Stromal cell of bone marrow (primary cell): ENCODE results near the gene SP9.
"Not testable (repeated sequence)": the region's sequence is repeated elsewhere in the genome, so short reads cannot be mapped to it uniquely, and the experiment has no call there.

ENCODE experiments used
- DNase-seq: peaks from one replicate; pipeline ENCODE4 v3.0.0-alpha.2; 2012; ENCODE audit warnings: low read depth

SP9 gene

DNA sequence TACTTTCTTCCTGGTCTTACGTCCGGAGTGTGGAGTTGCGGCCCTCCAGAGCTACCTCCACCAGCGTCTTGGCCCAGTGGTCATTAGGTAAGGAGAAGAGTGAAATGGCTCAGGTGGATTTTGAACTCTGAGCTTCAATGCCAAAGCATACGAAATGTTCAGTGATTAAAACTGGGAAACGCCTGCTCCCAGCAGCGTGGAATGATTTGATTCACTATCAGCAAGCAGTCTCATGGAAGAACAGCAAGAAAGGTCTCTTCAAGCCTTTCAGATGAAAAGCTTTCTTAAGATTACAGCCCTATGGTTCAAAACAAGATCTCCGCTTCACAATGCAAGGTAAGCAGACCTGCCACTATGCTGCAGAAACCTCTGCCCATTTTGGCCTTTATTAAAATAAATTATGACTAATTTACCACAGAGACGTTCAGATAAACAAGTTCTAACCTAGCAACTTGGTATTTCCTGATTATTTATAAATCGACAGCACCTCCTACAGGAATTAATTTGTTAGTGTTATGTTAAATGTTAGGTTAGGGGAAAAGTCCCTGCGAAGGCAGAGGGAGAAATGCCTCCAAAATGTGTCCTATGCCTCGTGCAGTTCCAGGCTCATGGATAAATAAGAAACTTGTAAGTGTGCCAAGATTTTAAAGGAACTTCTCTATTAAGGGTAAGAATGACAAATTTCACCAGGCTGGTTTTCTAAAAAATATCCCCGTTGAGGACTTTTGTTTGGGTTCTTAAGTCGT is 10.1 kb downstream of the SP9 start:
- DNase-seq, result no peak

DNA sequence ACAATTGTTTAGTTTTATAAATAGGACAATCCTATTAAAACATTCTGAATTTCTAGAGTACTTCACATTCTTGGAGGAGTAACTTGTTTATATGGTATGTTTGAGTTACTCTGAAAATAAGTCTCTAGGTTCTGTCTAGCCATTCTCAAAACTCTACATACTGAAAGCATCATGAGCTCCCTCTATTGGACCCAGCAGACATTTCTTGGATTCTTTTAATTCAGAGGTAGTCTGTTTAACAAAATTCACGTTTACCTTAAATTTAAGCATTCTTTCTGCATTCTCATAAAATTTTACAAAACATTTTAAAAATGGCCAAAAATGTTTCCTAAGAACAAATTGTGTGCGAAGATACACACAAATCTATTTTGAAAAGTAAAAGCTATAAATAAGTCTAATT is 15.3 kb downstream of the SP9 start:
- DNase-seq, result no peak

DNA sequence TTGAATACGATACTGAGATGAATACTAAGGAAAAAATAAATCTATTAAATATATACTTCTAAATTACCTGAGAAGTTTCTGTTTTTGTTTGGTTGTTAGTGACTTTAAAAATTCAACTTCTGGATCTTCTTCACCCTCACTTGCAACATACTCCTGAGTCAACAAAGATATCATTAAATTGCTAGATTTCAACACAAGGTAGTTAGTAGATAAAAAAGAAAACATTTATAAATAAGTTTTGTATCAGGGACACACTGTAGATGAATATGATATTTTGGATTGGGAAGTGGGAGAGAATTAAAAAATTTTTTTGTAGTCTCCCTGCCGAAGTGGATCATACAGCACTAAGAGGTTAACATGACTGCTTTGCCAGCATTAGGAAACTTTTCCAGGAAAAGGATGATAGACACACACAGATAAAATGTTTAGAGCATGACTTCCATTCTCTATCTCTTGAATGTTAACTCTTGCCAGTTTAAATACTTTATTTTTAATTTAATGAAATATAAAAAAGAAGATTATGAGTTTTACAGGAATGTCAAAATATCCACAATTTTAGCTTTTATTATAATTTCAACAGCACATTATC is 15.9 kb downstream of the SP9 start:
- no peak for DNase-seq

DNA sequence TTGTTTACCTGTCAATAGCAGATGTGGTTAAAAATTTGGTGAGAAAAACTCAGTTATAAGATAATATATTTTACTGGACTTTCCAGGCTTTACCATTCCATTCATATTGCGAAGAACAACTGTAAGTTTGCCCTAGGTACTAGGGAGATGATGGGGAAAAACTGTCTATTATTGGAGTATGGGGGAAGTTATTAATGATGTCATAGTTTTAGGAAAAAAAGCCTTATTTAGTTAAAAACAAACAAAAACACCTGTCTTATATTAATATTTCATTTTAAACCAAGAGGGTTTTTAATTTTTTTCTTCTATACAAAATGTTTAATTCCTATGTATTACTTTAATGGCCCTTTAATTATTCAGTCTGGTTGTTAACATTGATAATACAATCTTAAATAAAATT is 18.2 kb downstream of the SP9 start:
- DNase-seq, result no peak

DNA sequence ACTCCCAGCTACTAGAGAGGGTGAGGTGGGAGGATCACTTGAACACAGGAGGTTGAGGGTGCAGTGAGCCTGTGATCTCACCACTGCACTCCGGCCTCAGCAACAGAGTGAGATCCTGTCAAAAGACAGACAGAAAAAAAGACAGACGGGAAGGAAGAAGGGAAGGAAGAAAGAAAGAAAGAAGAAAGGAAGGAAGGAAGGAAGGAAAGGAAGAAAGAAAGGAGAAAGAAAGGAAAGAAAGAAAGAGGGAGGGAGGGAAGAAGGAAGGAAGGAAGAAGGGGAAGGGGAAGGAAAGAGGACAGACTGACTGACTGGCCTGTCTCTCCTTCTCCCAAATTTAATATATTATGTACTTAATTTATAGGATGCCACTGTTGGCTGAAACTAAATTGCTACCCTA is 21.6 kb downstream of the SP9 start:
- no peak for DNase-seq

DNA sequence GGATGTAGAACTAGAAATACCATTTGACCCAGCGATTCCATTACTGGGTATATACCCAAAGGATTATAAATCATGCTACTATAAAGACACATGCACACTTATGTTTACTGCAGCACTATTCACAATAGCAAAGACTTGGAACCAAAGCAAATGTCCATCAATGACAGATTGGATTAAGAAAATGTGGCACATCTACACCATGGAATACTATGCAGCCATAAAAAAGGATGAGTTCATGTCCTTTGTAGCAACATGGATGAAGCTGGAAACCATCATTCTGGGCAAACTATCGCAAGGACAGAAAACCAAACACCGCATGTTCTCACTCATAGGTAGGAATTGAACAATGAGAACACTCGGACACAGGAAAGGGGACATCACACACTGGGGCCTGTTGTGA is 24.9 kb downstream of the SP9 start:
- DNase-seq, result not testable (repeated sequence)

DNA sequence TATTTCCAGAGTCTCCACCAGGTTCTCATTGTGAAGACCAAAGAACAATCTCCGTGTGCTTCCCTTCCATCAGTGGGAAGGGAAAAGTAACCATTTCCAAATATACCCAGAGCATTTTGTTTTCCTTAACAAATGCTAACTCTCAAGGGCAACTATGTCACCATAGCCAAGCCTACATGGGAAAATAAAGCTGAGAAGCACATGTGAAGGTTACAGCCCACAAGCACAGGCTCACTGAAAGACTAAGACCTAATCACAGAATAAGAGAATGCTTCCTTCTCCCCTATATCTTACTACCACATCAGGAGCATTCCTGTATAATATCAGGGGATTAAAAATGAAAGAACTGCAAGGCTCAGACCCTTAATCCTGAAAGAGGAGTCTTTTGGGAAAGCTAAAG is 28.2 kb downstream of the SP9 start:
- no peak for DNase-seq

DNA sequence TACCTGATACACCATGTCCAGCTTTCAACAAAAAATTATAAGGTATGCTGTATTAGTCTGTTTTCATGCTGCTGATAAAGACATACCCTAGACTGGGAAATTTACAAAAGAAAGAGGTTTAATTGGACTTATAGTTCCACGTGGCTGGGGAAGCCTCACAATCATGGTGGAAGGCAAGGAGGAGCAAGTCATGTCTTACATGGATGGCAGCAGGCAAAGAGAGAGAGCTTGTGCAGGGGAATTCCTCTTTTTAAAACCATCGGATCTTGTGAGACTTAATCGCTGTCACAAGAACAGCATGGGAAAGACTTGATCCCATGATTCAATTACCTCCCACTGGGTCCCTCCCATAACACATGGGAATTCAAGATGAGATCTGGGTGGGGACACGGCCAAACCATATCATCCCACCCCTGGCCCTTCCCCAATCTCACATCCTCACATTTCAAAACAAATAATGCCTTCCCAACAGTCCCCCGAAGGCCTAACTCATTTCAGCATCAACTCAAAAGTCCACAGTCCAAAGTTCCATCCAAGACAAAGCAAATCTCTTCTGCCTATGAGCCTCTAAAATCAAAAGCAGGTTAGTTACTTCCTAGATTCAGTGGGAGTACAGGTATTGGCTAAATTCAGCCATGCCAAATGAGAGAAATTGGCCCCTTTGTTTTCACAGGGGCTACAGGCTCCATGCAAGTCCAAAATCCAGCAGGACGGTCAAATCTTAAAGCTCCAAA is 28.9 kb downstream of the SP9 start:
- DNase-seq, result not testable (repeated sequence)

DNA sequence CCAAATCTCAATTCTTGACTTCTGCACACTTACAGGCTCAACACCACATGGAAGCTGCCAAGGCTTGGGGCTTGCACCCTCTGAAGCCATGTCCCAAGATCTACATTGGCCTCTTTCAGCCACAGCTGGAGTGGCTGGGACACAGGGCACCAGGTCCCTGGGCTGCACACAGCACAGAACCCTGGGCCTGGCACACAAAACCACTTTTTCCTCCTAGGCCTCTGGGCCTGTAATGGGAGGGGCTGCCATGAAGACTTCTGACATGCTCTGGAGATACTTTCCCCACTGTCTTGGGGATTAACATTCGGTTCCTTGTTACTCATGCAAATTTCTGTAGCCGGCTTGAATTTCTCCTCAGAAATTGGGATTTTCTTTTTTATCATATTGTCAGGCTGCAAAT is 29.9 kb downstream of the SP9 start:
- DNase-seq, result no peak

GRCh38 chr2:174365571-174365970 is 30.8 kb downstream of the SP9 start:
- DNase-seq, result no peak

- no peak for DNase-seq
Observed at GRCh38 chr2:174368691-174369090, 33.9 kb downstream of the SP9 start.

GRCh38 chr2:174376967-174377366 is 42.2 kb downstream of the SP9 start:
- peak; percentile 9 for DNase-seq

GRCh38 chr2:174383796-174384195 is 49.0 kb downstream of the SP9 start:
- no peak for DNase-seq

GRCh38 chr2:174385201-174385600 is 50.4 kb downstream of the SP9 start:
- DNase-seq, result no peak
